Prostate gland (tissue), 2 donors: ENCODE results near the gene CCDC102B. TPM values are rescaled to one million over a fixed set of nuclear protein-coding genes. Genes with fewer than 3 reads are reported as not detected.

Experiments used
- DNase-seq: peaks from one replicate; pipeline ENCODE4 v3.0.0-alpha.2; 2019; ENCODE audit warnings: low spot score
- H3K27ac ChIP-seq, 2 donors: fragments of 200-600 bp; sonication (generic); 2 replicates each; pipeline ENCODE4 v1.5.1; 2017 to 2019
- H3K27me3 ChIP-seq: fragments of 200-600 bp; sonication (generic); replicated peaks from 2 replicates; pipeline ENCODE4 v1.5.1; 2019; ENCODE audit not compliant: insufficient read depth
- H3K36me3 ChIP-seq, 2 donors: fragments of 200-600 bp; sonication (generic); 1 replicate in 1 of 2; 2 replicates in 1 of 2; pipeline versions ENCODE4 v1.5.1 to v1.8.1; 2017 to 2019
- H3K4me1 ChIP-seq: fragments of 200-600 bp; sonication (generic); replicated peaks from 2 replicates; pipeline ENCODE4 v1.5.1; 2019
- H3K4me3 ChIP-seq, 2 donors: fragments of 200-600 bp; sonication (generic); 2 replicates each; pipeline ENCODE4 v1.5.1; 2017 to 2019
- H3K9me3 ChIP-seq: fragments of 200-600 bp; sonication (generic); 2 replicates; pipeline ENCODE4 v1.5.1; 2017
- CTCF ChIP-seq, 4 experiments: fragments of 200-600 bp in 2 of 4; fragments of 450-650 bp in 2 of 4; sonication (generic) in 2 of 4; IDR thresholded peaks; 1 replicate in 3 of 4; 2 replicates in 1 of 4; pipeline ENCODE4 v1.5.1; 2016 to 2019; ENCODE audit warnings: antibody characterized with exemption in 4 of 4, mild to moderate bottlenecking in 2 of 4, moderate library complexity in 2 of 4
- POLR2A ChIP-seq: fragments of 450-650 bp; IDR thresholded peaks from one replicate; pipeline ENCODE4 v1.6.1; 2016; ENCODE audit warnings: antibody characterized with exemption, mild to moderate bottlenecking
- POLR2AphosphoS5 ChIP-seq: sonication (generic); formaldehyde crosslinking; IDR thresholded peaks from one replicate; pipeline ENCODE4 v1.6.1; 2017; ENCODE audit warnings: antibody characterized with exemption
- WGBS: methylation state at CpG from one replicate; pipeline ENCODE4 v1.1.5; 2018; 5-methylcytosine and 5-hydroxymethylcytosine counted together
- intact Hi-C: fragments of 100-400 bp; cut with DNase I; formaldehyde crosslinking; loops from one replicate; pipeline ENCODE4 v1.14.2; 2022
- total RNA-seq, 2 donors: library from RNA; depleted of rRNA; stranded (reverse); fragments of >200 nt; gene quantifications; one replicate each; pipeline ENCODE4 v1.1.0, GENCODE V29; 2016

The CCDC102B gene
- total RNA-seq, 2 donors from 2014 or later = 2.9 to 16.5 TPM

GRCh38 chr18:69035756-69036155 is 237.9 kb downstream of the CCDC102B start:
- no peak for DNase-seq
- H3K4me3 ChIP-seq = no peak overlapping the region
- 48% methylated on average over 1 of the region's 1 CpG for WGBS
- intact Hi-C loops = no loop called here
- H3K27me3 ChIP-seq = no peaks in the 10 kb centered on the region
- TF ChIP-seq POLR2AphosphoS5 (no peak), CTCF (IDR thresholded peaks at IDR 0.05) (no peak), POLR2A (no peak)
- no peaks in the 10 kb centered on the region for H3K9me3 ChIP-seq
- no peak overlapping the region for H3K27ac ChIP-seq
- no peaks in the 10 kb centered on the region for H3K36me3 ChIP-seq
- no peaks in the 10 kb centered on the region for H3K4me1 ChIP-seq

GRCh38 chr18:69044215-69044614 is 246.3 kb downstream of the CCDC102B start:
- TF ChIP-seq POLR2AphosphoS5 (no peak), POLR2A (no peak), CTCF (IDR thresholded peaks at IDR 0.05) (no peak)
- 89% methylated on average over 1 of the region's 1 CpG for WGBS

GRCh38 chr18:69064063-69064462 is 266.2 kb downstream of the CCDC102B start:
- H3K4me1 ChIP-seq = no peaks in the 10 kb centered on the region
- TF ChIP-seq POLR2A (no peak), POLR2AphosphoS5 (no peak)
- intact Hi-C loops = no loop called here
- H3K36me3 ChIP-seq = no peaks in the 10 kb centered on the region
- DNase-seq = no peak
- H3K27ac ChIP-seq = no peak overlapping the region
- no peaks in the 10 kb centered on the region for H3K27me3 ChIP-seq
- H3K4me3 ChIP-seq = no peak overlapping the region
- WGBS = 35% methylated on average over 4 of the region's 4 CpGs
- no peaks in the 10 kb centered on the region for H3K9me3 ChIP-seq

More at GRCh38 chr18:69044215-69044614, 246.3 kb downstream of the CCDC102B start:
- intact Hi-C loops = no loop called here
- Histone ChIP-seq H3K9me3 (no peaks in the 10 kb centered on the region), H3K27ac (no peak overlapping the region), H3K36me3 (no peaks in the 10 kb centered on the region), H3K4me3 (no peak overlapping the region), H3K27me3 (no peaks in the 10 kb centered on the region), H3K4me1 (no peaks in the 10 kb centered on the region)
- DNase-seq = no peak

GRCh38 chr18:69067048-69067447 is 269.2 kb downstream of the CCDC102B start:
- 0% methylated on average over 1 of the region's 1 CpG for WGBS
- Histone ChIP-seq H3K27me3 (no peaks in the 10 kb centered on the region), H3K27ac (no peak overlapping the region), H3K9me3 (no peaks in the 10 kb centered on the region), H3K4me3 (no peak overlapping the region), H3K4me1 (no peaks in the 10 kb centered on the region), H3K36me3 (no peaks in the 10 kb centered on the region)
- no peak for DNase-seq
- no peak for TF ChIP-seq POLR2AphosphoS5
- no peak for TF ChIP-seq POLR2A
- TF ChIP-seq CTCF (IDR thresholded peaks at IDR 0.05) = no peak
- intact Hi-C loops = no loop called here

- DNase-seq = no peak
- Histone ChIP-seq H3K27ac (no peak overlapping the region), H3K4me3 (no peak overlapping the region), H3K36me3 (no peaks in the 10 kb centered on the region), H3K9me3 (no peaks in the 10 kb centered on the region), H3K4me1 (no peaks in the 10 kb centered on the region), H3K27me3 (no peaks in the 10 kb centered on the region)
- intact Hi-C loops = no loop called here
- TF ChIP-seq POLR2AphosphoS5 = no peak
- TF ChIP-seq CTCF (IDR thresholded peaks at IDR 0.05) = no peak
- no peak for TF ChIP-seq POLR2A
- WGBS = 86% methylated on average over 3 of the region's 3 CpGs
Measured at GRCh38 chr18:69071680-69072079, 273.8 kb downstream of the CCDC102B start.
